VCaP (cell line): ENCODE results near the gene TEX53.

ENCODE experiments used
- H3K27ac ChIP-seq: fragments of 450-650 bp; 2 replicates; pipeline ENCODE4 v1.5.1; 2017
- TF ChIP-seq, protein P1 (sequence below): fragments of 450-650 bp; conservative IDR thresholded peaks from 2 replicates; pipeline ENCODE4 v1.5.1; 2017; ENCODE audit warnings: mild to moderate bottlenecking, moderate library complexity

TEX53 gene

DNA sequence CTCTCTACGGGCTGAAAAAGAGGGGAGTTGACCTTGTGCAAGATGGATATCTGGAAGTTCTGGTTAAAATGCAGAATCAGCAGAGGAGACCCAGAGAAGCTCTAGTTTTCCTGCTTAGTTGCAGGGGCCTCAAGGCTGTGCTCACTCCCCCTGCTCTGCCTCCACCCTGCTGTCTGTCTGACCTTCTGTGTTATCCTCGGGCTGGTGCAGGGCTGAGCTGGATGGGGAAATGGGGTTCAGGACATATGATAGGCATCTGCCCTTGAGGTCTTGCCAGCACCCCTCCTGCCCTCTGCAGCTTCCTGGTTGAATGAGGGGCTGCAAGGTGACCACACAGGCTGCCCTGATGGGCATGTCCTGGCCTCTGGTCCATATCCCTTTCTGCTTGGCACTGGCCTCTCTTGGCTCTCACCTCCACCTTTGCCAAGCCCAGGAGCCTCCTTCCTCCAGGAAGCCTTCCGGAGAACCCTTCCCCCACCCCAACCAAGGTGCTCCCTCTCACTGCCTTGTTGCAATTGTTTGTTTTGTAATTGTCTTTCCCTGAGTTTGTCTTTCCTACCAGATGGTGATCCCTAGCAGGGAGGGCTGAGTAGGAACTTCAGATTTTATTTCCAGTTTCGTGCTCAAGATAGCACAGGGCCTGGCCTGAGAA is 45.2 kb downstream of the TEX53 start:
- TF ChIP-seq, protein P1, sequence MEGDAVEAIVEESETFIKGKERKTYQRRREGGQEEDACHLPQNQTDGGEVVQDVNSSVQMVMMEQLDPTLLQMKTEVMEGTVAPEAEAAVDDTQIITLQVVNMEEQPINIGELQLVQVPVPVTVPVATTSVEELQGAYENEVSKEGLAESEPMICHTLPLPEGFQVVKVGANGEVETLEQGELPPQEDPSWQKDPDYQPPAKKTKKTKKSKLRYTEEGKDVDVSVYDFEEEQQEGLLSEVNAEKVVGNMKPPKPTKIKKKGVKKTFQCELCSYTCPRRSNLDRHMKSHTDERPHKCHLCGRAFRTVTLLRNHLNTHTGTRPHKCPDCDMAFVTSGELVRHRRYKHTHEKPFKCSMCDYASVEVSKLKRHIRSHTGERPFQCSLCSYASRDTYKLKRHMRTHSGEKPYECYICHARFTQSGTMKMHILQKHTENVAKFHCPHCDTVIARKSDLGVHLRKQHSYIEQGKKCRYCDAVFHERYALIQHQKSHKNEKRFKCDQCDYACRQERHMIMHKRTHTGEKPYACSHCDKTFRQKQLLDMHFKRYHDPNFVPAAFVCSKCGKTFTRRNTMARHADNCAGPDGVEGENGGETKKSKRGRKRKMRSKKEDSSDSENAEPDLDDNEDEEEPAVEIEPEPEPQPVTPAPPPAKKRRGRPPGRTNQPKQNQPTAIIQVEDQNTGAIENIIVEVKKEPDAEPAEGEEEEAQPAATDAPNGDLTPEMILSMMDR: no peak
- peak overlapping the region; percentile 99 for H3K27ac ChIP-seq

DNA sequence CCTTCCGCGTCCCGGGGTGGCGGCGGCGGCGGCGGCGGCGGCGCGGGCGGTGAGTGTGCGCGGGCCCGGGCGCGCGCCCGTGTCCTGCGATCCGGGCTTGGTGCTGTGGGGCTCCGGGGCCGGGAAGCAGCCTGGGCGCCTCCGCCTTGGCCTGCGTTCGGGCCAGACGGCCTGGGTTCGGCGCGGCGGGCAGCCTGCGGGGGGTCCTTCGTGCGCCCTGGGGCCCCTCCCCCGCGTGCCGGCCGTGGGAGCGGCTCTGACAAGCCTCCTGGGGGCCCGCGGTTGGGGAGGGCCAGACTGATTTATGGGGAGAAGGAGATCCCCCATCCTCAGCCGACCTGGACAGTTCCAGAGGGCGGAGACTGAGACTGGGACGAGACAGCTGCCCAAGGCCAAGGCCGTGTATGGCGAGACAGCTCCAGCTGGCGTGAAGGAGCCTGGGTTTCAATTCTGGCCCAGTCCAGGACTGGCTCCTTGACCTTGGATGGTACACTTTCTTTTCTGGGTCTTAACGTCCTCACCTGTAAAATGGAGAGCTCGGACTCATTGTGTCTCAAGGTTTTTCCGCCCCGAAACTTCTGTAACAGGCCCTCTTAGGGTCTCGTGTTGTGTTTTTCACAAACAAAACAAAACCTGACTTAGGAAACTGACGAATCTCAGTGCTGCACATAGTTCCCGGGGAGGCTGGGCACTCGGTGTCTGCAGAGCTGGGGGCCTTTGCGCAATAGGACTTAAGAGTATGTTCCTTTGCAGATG is 45.9 kb downstream of the TEX53 start:
- H3K27ac ChIP-seq: peak overlapping the region; percentile 99
- TF ChIP-seq, protein P1: no peak; the same call in 1 of the 2 replicates

DNA sequence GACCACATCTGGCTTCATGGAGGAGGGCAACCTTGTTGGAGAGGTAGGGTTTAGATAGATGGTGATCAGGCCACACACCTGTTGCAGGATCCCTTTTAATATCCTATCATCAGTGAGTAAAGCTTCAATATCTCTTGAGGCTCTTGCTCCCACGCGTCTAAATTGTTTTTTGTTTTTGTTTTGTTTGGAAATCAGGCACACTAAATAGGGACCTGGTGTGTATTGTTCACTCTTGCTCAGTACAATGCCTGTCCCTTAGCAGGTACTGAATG is 49.1 kb downstream of the TEX53 start:
- 0 out of 2 replicates have a peak overlapping the region, but pooled peaks have one; percentile 12 for H3K27ac ChIP-seq
- TF ChIP-seq, protein P1: no peak

DNA sequence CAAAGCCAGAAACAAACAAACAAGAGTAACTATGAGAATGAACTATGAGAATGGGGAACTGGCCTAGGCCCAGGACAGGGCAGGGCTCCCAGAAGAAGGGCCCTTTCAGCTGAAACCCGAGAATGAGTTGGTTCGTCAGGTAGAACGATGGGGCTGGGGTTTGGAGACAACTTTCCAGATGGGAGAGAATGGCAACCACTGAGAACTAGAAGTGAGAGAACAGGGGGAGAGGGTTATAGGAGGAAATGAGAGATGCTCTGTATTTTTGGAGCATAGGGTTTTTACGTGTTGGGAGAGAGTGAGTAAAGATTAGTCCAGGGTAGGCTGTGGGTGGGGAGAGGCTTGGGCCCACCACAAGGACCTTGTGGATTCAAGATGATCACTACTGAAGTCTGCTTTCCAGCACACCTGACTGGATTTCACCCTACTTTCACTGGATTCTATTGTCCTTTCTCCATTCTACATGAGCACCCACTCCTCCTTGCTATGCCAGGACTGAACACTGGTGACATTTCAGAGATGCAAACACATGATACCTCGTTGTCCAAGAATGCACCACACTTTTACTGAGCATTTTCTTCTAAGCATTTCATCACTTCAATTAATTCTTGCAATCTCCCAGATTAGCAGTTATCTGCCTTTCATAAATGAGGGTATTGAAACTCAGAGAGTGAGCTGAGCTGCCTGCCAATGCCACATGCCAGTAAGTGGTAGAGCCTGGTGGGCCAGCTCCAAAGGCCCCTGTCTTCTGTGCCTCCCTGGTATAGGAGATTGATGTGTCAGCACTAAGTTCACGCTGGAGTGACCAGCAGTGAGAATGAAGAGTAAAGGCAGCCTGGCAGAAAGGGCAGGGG is 49.7 kb downstream of the TEX53 start:
- H3K27ac ChIP-seq: peak overlapping the region; percentile 72
- TF ChIP-seq, protein P1: no peak

DNA sequence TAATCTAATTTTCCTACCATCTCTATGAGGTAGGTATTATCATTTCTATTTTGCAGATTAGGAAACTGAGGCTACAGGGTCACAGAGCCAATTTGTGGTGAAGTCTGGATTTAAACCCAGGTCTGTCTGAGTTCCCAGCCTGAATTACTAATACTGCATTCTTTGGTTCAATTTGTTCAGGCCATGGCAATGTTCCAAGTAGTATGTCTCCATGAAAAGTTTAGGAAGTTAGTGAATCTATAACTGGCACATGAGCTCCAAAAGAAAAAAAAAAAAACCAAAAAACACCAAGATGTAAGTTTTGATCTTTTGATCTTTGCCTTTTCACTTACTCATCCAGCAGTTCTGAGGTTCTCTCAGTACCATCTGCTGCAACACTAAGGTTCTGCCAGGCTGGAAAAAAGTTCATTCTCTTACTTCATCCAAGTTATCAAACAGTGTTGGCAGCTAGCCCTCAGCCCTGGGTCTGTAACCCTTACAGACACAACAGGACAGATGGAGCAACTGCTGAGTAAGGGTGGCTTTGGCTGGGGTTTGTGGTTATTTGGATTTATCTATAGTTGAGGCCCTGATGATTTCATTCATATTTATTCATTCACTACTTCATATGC is 50.9 kb downstream of the TEX53 start:
- peak overlapping the region; percentile 72 for H3K27ac ChIP-seq
- TF ChIP-seq, protein P1: no peak
